GM12892 (cell line): ENCODE measurements around the gene KLHL35.
"Not testable (repeated sequence)": the region's sequence is repeated elsewhere in the genome, so short reads cannot be mapped to it uniquely, and the experiment has no call there.

Source experiments
- DNase-seq: peaks from one replicate; pipeline ENCODE4 v3.0.0; 2011; ENCODE audit not compliant: insufficient read length
- FAIRE-seq: peaks from 2 replicates; lab custom pipeline; 2011; peaks lifted over from hg19 to GRCh38; lab: Jason Lieb, UNC
- POLR2A ChIP-seq: IDR thresholded peaks from 2 replicates; pipeline ENCODE4 v1.6.1; 2011; ENCODE audit warnings: low read depth, low read length, control low read depth
- POLR2AphosphoS5 ChIP-seq: IDR thresholded peaks from 2 replicates; pipeline ENCODE4 v1.6.1; 2011; ENCODE audit warnings: low read depth, low read length, control low read depth
- TAF1 ChIP-seq: IDR thresholded peaks from 2 replicates; pipeline ENCODE4 v1.6.1; 2011; ENCODE audit warnings: low read depth, mild to moderate bottlenecking, control low read depth, low read length, borderline replicate concordance

The KLHL35 gene

DNA sequence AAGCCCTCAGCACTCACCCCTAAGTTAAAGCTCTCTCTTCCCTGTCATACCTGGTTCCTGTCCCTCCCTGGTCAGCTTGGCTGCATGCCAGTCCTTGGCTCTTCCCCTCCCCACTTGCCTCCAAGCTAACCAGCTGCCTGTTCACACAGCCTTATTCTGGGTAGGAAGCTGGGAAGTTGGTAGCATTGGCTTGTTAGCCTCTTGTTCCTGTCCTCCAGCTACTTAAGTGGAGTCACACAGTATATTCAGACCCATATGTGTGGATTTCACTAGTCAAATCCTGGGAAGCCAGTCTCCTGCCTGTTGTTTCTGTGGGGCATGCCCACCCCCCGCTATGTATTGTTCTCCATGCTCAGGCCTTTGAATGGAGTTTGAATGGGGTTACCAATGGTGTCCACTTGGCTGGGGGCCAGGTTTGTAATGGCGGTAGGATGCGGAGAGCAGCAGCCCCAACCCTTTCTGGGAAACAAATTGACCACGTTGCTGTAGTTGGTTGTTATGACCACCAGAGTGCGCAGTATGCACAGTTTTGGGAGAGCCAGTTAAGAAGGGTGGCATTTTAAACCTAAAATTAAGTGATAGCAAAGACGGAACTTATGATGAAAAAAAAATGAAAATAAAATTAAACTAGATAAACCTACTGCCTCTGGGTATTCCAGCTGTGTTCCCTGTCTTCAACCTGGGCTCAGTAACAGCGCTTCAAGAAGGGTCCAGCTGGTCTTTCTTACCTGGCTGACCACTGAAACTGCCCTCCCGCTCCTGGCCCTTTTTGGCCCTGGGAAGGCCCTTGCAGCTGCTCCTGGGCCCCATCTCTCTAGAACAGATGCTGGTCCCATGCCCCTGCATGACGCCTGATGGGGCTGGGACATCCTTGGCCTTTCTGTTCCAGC lies 44.4 kb downstream of the KLHL35 start:
- peak; percentile 46 for DNase-seq
- peak; percentile 89 for FAIRE-seq
- no peak for TF ChIP-seq POLR2A
- no peak for TF ChIP-seq TAF1
- no peak for TF ChIP-seq POLR2AphosphoS5

DNA sequence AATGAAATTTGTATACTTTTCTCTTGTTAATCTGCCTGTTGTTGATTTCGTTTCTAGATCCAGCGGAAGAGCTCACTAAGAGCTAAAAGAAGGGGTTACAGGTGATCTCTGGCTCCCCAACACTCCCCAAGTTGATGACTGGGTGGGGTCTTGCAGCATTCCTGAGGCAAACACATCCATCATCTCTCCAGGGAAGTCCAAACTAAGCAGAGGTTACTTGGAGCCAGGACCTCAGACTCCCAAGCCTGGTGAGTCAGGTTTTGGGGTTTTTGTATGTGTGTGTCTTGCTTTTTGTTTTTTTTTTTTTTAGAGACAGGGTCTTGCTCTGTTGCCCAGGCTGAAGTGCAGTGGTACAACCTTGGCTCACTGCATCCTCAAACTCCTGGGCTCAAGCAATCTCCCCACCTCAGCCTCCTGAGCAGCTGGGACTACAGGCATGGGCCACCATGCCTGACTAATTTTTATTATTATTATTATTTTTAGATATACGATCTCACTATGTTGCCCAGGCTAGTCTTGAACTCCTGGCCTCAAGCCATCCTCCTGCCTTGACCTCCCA lies 45.2 kb downstream of the KLHL35 start:
- TF ChIP-seq POLR2A (no peak), TAF1 (no peak), POLR2AphosphoS5 (no peak)
- FAIRE-seq (no peak), DNase-seq (no peak)

DNA sequence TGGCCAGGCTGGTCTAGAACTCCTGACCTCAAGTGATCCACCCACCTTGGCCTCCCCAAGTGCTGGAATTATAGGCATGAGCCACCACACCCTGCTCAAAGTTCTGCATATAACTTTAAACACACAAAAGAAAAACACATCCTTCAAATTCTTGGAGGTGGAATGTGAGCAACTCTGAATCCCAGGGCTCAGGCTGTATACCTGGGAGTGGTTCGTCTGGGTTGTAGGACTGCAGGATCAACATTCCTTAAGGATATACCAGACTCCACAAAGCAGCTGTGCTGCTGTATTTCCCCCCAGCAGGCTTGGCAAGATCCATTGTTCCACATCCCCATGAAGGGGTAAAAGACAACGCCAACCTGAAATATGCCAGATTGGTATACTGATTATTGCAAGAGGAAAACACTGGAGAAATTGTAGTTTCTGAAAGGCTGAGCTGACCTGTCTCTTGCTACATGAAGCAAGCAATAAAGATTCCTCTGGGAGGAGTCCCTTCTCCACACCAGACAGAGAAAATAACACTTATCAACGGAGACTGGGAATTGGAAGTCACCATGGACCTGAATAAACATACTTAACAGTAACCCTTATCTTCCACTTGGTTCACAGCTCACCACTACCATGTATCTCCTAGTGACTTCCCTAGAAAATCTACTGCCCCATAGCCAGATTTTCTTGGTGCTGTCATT lies 45.9 kb downstream of the KLHL35 start:
- no peak for TF ChIP-seq POLR2A
- no peak for TF ChIP-seq POLR2AphosphoS5
- TF ChIP-seq TAF1, result no peak
- no peak for DNase-seq
- FAIRE-seq, result no peak

DNA sequence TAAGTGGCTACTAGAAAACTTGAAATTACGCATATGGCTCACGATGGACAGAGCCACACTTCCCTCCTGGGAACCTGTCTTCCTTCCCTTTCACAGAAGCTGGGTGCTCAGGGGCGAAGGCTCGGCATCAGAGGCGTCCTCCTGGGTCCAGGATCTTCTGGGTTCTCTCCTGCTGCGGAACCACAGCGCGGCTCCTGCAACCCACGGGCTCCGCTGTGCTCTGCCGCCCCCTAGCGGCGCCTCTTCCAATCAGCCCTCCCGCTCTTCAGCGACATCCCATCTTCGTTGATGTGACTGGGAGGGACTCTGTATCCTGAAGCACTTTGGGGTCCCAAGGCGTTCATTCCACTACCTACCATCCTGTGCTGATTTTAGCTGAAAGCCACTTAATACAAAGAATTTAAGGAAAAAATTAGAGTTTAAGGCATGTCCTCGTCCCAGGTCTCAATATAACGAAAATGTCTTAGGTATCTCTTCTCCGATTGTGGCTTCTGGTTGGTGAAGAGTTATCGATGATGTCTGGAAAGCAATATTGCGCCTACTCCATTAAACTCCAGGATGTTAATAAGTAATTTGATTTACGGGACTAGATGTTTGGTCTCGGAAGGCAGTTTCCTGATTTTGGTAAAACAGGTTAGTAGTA lies 48.4 kb downstream of the KLHL35 start:
- no peak for TF ChIP-seq TAF1
- no peak for TF ChIP-seq POLR2A
- TF ChIP-seq POLR2AphosphoS5, result no peak
- FAIRE-seq, result peak; percentile 78
- DNase-seq, result peak; percentile 64

DNA sequence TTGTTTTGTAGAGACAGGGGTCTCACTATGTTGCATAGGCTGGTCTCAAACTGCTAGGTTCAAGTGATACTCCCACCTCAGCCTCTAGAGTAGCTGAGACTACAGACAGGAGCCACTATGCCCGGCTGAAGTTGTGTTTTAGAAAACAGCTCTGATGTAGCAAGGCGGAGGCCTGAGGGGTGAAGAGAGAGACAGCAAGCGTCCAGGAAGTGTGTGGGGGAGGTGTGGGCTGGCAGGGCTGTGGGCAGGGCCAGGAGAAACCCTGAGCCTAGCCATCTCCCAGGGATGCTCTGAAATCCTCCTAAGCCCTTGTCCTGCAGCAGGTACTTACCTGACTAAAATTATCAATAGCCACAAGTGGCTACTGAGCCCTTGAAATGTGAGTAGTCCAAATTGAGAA lies 49.8 kb downstream of the KLHL35 start:
- TF ChIP-seq POLR2AphosphoS5 (no peak), POLR2A (no peak), TAF1 (no peak)
- FAIRE-seq (no peak), DNase-seq (no peak)

DNA sequence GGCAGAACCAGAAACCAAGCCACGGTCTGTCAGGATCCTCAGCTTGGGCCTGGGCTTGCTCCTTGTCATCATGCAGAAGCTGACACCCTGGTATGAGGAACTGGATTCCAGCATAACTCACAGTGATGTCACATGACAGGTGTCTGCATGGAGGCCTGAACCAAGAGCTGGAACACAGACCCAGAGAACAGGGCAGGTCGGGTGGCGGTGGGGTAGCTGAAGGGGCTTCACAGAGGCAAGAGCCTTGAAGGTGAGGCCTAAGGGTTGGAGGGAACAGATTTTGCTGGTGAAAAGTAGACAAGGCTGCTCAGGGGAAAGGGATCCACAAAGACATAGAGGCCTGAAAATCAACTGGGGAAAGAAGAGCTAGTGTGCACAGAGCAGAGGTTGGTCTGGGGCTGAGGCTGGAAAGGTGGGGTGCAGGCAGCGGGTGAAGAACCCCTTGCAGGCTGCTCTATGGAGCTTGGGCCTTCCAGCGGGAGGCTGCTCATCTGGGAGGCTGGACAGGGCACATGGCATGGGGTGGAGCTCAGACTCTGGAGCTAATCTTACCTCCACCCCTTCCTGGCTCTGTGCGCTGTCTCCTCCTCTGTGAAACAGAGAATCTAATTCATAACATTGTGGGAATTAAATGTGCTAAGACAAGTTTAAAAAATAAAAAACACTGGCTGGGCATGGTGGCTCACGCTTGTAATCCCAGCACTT lies 52.1 kb downstream of the KLHL35 start:
- TF ChIP-seq POLR2AphosphoS5 (no peak), TAF1 (no peak), POLR2A (no peak)
- no peak for DNase-seq
- FAIRE-seq, result no peak

DNA sequence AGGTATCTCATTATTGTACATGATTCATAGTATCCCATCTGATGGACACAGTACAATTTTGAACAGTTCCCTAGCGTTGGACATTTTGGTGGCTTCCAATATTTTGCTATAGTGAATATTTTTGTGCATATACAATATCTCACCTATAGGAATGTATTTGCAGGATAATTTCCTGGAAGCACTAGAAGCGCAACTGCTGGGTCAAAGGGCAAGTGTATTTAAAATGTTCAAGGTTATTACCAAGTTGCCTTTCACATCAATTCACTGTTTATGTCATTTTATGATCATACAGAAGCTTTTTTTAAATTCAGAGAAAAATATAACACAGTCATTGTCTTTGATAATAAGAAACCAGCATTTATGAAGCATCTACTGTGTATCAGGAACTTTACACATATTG lies 52.8 kb downstream of the KLHL35 start:
- DNase-seq, result no peak
- TF ChIP-seq POLR2A, result no peak
- no peak for TF ChIP-seq TAF1
- no peak for TF ChIP-seq POLR2AphosphoS5
- FAIRE-seq, result no peak

DNA sequence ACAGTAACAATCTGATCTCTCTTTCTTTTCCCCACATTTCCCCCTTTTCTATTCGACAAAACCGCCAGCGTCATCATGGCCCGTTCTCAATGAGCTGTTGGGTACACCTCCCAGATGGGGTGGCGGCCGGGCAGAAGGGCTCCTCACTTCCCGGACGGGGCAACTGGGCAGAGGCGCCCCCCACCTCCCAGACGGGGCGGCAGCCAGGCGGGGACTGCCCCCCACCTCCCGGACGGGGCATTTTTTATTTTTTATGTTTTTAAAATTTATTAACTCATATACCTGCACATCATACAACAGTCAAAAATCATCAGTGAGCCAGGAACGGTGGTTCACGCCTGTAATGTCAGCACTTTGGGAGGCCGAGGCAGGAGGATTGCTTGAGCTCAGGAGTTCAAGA lies 54.2 kb downstream of the KLHL35 start:
- not testable (repeated sequence) for DNase-seq, FAIRE-seq

DNA sequence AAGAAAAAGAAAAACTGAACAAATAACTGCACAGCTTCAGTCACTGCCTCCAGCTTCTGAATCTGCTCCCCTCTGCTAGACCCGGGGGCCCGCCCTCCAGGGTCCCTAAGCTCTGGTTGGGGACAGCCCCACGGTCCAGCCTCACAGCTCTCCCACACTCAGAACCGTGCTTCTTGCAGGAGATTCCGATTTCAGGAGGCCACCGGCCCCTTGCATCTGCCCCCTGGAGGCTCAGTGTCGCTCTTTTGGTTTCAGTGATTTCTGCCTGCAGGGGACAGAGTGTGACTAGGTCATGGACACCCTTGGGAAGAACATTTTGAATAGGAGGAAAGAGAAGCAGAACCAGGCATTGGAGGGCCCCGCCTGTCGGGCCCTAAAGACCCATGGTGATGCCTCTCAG lies 56.8 kb downstream of the KLHL35 start:
- FAIRE-seq (no peak), DNase-seq (no peak)
- TF ChIP-seq POLR2A (no peak), TAF1 (no peak), POLR2AphosphoS5 (no peak)

DNA sequence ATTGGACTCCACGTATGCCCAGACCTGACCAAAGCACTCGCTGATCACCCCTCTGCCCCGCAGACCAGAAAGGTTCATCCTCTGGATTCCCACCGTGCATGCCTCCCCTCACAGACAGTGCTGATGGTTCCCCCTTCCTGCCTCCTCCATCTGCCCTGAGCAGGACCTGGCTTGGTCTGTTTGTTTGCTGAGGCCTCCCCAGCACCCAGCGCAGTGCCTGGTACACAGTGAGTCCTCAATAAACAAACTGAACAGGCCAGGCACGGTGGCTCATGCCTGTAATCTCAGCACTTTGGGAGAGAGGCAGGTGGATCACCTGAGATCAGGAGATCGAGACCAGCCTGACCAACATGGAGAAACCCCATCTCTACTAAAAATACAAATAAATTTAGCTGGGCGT lies 57.4 kb downstream of the KLHL35 start:
- DNase-seq (no peak), FAIRE-seq (no peak)
- TF ChIP-seq POLR2AphosphoS5, result no peak
- TF ChIP-seq POLR2A, result no peak

DNA sequence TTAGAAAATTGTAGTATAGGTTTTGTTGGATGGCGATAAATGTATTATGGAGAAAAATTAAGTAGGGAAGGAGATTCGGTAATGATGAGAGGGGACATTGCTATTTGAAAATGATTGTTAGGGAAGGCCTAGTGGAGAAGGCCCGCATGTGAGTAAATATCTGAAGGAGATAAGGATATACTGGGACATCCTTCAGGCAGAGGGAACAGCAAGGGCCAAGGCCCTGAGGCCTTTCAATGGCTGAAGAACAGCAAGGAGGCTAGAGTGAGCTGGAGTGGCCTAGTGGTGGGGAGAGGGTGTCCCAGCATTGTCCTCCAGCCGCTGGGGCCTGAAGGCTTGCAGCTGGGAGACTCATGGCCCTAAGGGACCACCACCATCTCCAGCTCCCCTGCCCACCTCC lies 58.4 kb downstream of the KLHL35 start:
- no peak for FAIRE-seq
- DNase-seq, result no peak
- TF ChIP-seq TAF1, result no peak
- no peak for TF ChIP-seq POLR2AphosphoS5
- TF ChIP-seq POLR2A, result no peak

DNA sequence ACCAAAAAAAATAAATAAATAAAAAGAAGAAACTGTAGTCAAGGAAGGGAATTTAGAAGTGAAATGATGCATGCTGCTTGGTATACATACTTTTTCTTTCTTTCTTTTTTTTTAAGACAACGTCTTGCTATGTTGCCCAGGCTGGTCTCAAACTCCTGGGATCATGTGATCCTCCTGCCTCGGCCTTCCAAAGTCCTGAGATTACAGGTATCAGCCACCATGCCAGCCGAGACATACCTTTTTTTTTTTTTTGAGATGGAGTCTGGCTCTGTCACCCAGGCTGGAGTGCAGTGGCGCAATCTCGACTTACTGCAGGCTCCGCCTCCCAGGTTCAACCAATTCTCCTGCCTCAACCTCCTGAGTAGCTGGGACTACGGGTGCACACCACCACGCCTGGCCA lies 59.8 kb downstream of the KLHL35 start:
- TF ChIP-seq POLR2A (no peak), POLR2AphosphoS5 (no peak), TAF1 (no peak)
- FAIRE-seq (no peak), DNase-seq (no peak)
